Testis (tissue), 3 donors: ENCODE data around the gene PSMB7. TPM values are rescaled to one million over a fixed set of nuclear protein-coding genes. Genes with fewer than 3 reads are reported as not detected.
A peak's percentile ranks its signal among the peaks of the same experiment; 100 is the strongest.

Experiments used
- DNase-seq: peaks from one replicate; pipeline ENCODE4 v3.0.0-alpha.2; 2019
- H3K27ac ChIP-seq, 2 donors: fragments of 200-600 bp; sonication (generic); one replicate each; pipeline ENCODE4 v1.5.1; 2019
- H3K27me3 ChIP-seq: fragments of 200-600 bp; sonication (generic); one replicate; pipeline ENCODE4 v1.5.1; 2019
- H3K36me3 ChIP-seq: fragments of 200-600 bp; sonication (generic); one replicate; pipeline ENCODE4 v1.5.1; 2017; ENCODE audit warnings: low read depth; ENCODE audit errors: missing control alignments
- H3K4me1 ChIP-seq: fragments of 200-600 bp; sonication (generic); one replicate; pipeline ENCODE4 v1.5.1; 2019
- H3K4me3 ChIP-seq, 2 donors: fragments of 200-600 bp; sonication (generic); one replicate each; pipeline ENCODE4 v1.5.1; 2017 to 2019
- H3K9me3 ChIP-seq: fragments of 200-600 bp; sonication (generic); one replicate; pipeline ENCODE4 v1.5.1; 2017
- POLR2A ChIP-seq: fragments of 450-650 bp; IDR thresholded peaks from one replicate; pipeline ENCODE4 v1.6.1; 2017; ENCODE audit warnings: antibody characterized with exemption, mild to moderate bottlenecking, moderate library complexity
- WGBS, 2 donors: methylation state at CpG; one replicate each; pipeline ENCODE4 v1.1.5; 2018; 5-methylcytosine and 5-hydroxymethylcytosine counted together
- intact Hi-C: fragments of 100-400 bp; cut with DNase I; formaldehyde crosslinking; loops from one replicate; pipeline ENCODE4 v1.15.1; 2023; ENCODE audit warnings: low total_unique reads
- polyA plus RNA-seq: library from polyadenylated mRNA; stranded (reverse); fragments of 350-450 nt; fragmentation: Illumina TruSeq; extraction: RNeasy Lipid Tissue Mini Kit (QIAGEN cat#74804); gene quantifications from one replicate; pipeline ENCODE4 v1.2.3, GENCODE V29; 2014; ENCODE audit warnings: low read depth, low replicate concordance; ENCODE audit not compliant: insufficient read depth
- total RNA-seq, 2 donors: library from RNA; depleted of rRNA; stranded (reverse); fragments of >200 nt; gene quantifications; one replicate each; pipeline ENCODE4 v1.2.3, GENCODE V29; 2016
- TF ChIP-seq, protein P1 (sequence below), 3 experiments: fragments of 450-650 bp in 2 of 3; fragments of 200-600 bp in 1 of 3; sonication (generic) in 1 of 3; IDR thresholded peaks; one replicate each; pipeline ENCODE4 v1.5.1; 2016 to 2019; ENCODE audit warnings: antibody characterized with exemption in 3 of 3, mild to moderate bottlenecking in 2 of 3, moderate library complexity in 1 of 3

The PSMB7 gene
- total and polyA plus RNA-seq, 3 donors from 2014 or later = 156 to 310 (median 188) TPM

DNA sequence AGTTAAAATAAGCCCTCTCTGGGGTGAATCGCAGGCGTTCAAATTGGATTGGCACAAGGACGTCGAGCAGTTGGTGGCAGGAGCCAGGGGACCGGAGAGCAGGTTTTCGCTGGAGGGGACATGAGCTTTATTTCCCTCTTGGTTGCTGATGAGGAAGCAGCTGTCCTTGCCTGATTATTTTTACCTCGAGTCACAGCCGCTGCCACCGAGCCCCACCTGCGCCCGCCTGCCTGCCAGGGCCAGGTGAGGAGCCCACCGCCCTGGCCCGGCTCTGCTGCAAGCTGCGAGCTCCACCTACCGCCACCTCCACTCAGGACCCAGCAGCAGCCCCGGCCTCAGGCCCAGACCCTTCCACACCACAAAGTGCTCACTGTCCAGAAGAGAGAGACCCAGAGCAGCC, 26.0 kb upstream of the PSMB7 start:
- H3K27me3 ChIP-seq = no peaks in the 10 kb centered on the region
- intact Hi-C loops = no loop called here
- H3K4me3 ChIP-seq = no peak overlapping the region
- H3K36me3 ChIP-seq = no peaks in the 10 kb centered on the region
- no peaks in the 10 kb centered on the region for H3K4me1 ChIP-seq
- WGBS, 2 donors = 86 to 89% methylated on average over 16 of the region's 16 CpGs
- no peak for TF ChIP-seq POLR2A
- TF ChIP-seq, protein P1, sequence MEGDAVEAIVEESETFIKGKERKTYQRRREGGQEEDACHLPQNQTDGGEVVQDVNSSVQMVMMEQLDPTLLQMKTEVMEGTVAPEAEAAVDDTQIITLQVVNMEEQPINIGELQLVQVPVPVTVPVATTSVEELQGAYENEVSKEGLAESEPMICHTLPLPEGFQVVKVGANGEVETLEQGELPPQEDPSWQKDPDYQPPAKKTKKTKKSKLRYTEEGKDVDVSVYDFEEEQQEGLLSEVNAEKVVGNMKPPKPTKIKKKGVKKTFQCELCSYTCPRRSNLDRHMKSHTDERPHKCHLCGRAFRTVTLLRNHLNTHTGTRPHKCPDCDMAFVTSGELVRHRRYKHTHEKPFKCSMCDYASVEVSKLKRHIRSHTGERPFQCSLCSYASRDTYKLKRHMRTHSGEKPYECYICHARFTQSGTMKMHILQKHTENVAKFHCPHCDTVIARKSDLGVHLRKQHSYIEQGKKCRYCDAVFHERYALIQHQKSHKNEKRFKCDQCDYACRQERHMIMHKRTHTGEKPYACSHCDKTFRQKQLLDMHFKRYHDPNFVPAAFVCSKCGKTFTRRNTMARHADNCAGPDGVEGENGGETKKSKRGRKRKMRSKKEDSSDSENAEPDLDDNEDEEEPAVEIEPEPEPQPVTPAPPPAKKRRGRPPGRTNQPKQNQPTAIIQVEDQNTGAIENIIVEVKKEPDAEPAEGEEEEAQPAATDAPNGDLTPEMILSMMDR (IDR thresholded peaks at IDR 0.05) = no peak
- H3K27ac ChIP-seq = no peak overlapping the region
- no peak for DNase-seq
- no peaks in the 10 kb centered on the region for H3K9me3 ChIP-seq

DNA sequence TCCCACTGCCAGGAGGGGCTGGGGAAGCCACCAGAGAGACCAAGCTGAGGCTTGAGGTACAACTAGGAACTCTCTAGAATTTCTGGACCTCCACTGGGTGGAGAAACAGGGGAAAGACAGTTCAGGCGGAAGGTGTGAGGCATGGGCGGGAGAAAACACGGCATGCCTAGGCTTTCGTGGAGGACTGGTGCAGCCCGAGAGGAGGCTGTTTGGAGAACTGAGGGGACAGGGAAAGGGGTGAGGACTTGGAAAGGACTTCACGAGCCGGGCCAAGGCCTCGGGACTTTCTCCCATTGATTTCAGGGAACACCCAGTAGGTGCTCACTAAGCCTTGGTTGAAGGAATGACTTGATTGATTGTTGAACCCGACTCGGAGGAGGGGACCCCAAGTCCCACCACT, 25.5 kb upstream of the PSMB7 start:
- Histone ChIP-seq H3K36me3 (no peaks in the 10 kb centered on the region), H3K9me3 (no peaks in the 10 kb centered on the region), H3K27me3 (no peaks in the 10 kb centered on the region), H3K27ac (no peak overlapping the region), H3K4me1 (no peaks in the 10 kb centered on the region), H3K4me3 (no peak overlapping the region)
- no peak for TF ChIP-seq POLR2A
- TF ChIP-seq, protein P1 (IDR thresholded peaks at IDR 0.05) = no peak
- 77% methylated on average over 10 of the region's 10 CpGs for WGBS, 2 donors
- DNase-seq = no peak
- intact Hi-C loops = no loop called here

DNA sequence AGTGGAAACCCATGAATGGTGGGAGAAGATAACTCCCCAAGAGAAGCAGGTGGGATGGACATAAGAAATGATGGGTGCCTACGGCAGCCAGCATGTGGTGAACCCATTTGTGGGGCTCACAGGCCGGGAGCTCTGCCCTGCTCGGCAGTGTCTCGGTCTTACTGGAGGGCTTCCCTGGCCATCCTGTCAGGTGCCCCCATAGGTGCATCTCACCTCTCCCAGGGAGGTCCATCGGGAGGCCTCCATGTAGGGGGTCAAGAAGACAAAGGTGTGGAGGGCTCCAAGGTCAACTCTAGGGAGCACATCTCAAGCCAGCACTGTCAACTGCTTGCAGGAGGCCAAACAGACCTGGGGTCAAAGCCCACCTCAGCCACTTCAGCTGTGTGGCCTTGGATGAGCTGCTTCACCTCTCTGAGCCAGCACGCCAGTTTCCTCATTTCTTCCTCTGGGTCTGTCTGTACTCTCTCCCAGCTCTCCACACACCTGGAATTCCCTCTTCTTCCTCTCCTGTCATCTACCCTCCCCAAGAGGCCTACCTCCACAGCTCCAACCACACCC, 24.5 kb upstream of the PSMB7 start:
- H3K27ac ChIP-seq = no peak overlapping the region
- no peaks in the 10 kb centered on the region for H3K9me3 ChIP-seq
- H3K36me3 ChIP-seq = no peaks in the 10 kb centered on the region
- no peak overlapping the region for H3K4me3 ChIP-seq
- H3K4me1 ChIP-seq = no peaks in the 10 kb centered on the region
- TF ChIP-seq POLR2A = no peak
- TF ChIP-seq, protein P1 (IDR thresholded peaks at IDR 0.05) = no peak
- no peak for DNase-seq
- WGBS, 2 donors = 94 to 97% methylated on average over 6 of the region's 6 CpGs
- no peaks in the 10 kb centered on the region for H3K27me3 ChIP-seq
- intact Hi-C loops = no loop called here

DNA sequence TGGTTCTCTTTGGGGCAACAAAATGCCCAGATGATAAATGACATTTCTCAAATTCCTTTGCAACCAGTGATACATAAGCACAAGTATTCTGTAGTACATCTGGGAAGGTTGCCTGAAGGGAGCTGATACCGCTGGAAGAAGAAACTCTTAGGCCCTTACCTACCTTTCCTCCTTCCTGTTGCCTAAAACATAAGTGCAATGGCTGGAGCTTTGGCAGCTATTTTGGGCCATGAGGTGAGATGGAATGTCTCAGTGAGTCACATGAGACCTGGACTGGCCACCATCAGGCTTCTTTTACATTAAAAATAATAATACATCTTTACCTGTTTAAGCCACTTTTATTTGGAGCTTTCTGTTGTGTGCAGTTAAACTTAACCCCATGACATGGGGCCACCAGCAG, 23.8 kb upstream of the PSMB7 start:
- Histone ChIP-seq H3K4me1 (no peaks in the 10 kb centered on the region), H3K27ac (no peak overlapping the region), H3K27me3 (no peaks in the 10 kb centered on the region), H3K9me3 (no peaks in the 10 kb centered on the region), H3K36me3 (no peaks in the 10 kb centered on the region), H3K4me3 (no peak overlapping the region)
- 71 to 85% methylated on average over 1 of the region's 1 CpG for WGBS, 2 donors
- intact Hi-C loops = no loop called here
- TF ChIP-seq POLR2A = no peak
- TF ChIP-seq, protein P1 (IDR thresholded peaks at IDR 0.05) = no peak
- DNase-seq = no peak

DNA sequence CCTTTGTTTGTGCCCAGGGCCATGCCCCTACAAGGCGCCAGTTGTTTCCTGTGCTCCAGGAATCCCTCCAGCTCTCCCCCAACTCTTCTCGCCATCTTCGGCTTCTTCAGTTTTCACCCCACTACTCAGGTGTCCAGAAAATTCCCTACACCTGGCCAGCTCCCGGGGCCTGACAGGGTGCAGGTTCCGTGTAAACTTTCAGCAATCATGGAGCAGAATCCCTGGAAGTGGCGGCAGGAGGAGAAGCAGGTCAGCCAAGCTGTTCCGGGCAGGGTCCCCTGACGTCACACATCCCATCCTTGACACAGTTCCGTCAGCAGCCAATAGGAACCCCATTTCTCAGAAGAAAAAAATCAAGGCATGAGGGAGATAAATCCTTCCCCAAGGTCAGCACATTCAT, 22.8 kb upstream of the PSMB7 start:
- TF ChIP-seq POLR2A = no peak
- TF ChIP-seq, protein P1 (IDR thresholded peaks at IDR 0.05) = no peak
- Histone ChIP-seq H3K9me3 (no peaks in the 10 kb centered on the region), H3K4me1 (no peaks in the 10 kb centered on the region), H3K27ac (no peak overlapping the region), H3K27me3 (no peaks in the 10 kb centered on the region), H3K36me3 (no peaks in the 10 kb centered on the region), H3K4me3 (peak overlapping the region in 1 of 2 donors; percentile 15)
- intact Hi-C loops = no loop called here
- WGBS, 2 donors = 51 to 73% methylated on average over 9 of the region's 9 CpGs
- DNase-seq = no peak
